Activated naive CD4-positive, alpha-beta T cell treated with anti-CD3 and anti-CD28 coated beads, Interleukin-2, amount 50 U/mL, for 16 hours (primary cell): ENCODE measurements around the gene TTLL12.
"Not testable (repeated sequence)": the region's sequence is repeated elsewhere in the genome, so short reads cannot be mapped to it uniquely, and the experiment has no call there.

Experiments
- DNase-seq: peaks from one replicate; pipeline ENCODE4 v3.0.0-alpha.2; 2020

Gene TTLL12

DNA sequence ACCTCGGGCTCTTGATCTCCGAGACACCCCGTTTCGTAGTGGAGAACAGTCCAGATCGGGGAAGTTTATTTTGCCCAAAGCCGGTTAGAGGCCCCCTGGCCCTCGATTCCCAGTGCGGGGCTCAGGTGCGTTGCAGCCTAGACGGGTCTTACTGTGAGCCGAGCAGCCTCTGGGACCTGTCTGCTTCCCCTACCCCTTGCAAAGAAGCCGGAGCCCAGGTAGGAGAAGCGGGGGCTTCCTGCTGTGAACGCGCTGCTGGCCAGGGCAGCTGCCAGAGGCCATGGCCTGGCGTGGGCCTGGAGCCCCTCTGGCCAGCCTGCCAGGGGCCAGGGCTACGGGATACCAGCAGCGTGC lies 35.0 kb downstream of the TTLL12 start:
- no peak for DNase-seq

DNA sequence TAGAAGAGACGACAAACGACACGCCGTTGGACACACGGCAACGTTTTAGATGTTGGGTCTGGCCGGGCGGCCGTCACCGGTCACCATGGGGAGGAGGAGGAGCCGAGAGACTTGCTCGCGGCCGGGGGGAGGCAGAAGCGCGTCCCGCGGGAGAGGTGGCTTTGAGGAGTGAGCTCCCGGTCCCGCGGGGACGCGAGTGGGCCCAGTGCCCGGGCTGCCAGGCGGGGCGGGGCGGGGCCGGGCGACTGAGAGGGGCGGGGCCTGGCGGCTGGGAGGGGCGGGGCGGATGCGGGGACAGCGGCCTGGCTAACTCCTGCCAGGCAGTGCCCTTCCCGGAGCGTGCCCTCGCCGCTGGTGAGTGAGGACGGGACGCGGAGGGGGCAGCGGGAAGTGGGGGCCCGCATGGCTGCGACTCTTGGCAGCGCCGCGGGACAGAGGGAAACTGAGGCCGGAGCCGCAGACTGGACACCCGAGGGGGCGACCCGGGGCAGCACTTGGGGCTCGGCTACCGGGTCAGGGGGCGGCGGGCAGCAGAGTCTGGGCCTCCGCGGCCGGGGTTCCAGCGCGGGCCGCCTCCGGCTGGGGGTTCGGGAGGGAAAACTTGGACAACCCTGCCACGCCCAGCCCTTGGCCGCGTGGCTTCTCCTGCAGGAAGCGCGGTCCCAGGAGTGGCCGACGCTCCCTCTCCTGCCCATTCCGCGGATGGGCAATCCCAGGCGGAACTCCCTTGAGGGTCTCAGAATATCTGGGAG lies 35.5 kb downstream of the TTLL12 start, which contains the start of gene TSPO:
Gene TSPO (plus strand): TSS at position 309 of the 752 bp plus-strand sequence. CDS start 7,680 bp downstream, outside the sequence.
- DNase-seq = peak; percentile 56

DNA sequence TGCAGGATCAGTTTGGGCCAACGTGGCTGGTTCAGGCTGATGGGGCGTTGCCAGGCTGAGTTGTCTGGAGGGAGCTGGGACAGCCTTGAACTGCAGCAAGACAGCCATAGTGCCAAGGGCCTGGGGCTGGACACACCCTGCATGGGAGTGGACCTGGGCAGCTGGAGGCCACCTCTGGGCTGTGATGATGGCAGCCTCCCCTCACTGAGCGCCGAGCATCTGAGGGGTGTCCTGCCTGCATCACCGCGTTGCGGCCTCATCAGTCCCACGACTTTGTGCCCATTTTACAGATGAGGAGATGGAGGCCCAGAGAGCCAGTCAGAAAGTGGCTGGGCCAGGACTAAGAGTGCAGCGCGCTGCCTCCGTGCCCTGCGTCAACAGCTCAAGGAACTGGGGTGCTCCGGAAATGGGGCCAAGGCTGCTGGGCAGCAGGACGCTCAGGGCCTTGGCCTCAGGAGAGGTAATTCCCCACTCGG lies 36.2 kb downstream of the TTLL12 start:
- no peak for DNase-seq

DNA sequence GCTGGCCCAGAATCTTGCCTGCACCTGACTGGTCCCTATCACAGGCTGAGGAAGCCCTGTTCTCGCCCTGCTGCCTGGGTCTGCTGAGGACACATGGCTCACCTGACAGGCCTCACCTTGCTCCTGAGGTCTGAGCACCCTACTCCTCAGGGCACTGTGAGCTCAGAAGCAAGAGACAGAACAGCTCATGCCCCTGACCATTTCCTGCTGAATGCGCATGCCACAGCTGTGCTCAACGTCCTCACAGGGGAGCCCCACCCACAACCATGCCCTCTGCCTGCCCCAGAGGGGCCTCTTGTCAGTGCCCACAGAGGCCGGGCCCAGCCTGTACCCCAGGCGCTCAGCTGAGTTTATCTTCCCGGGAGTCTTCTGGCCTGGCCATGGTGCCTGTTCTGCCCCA lies 38.4 kb downstream of the TTLL12 start:
- no peak for DNase-seq

DNA sequence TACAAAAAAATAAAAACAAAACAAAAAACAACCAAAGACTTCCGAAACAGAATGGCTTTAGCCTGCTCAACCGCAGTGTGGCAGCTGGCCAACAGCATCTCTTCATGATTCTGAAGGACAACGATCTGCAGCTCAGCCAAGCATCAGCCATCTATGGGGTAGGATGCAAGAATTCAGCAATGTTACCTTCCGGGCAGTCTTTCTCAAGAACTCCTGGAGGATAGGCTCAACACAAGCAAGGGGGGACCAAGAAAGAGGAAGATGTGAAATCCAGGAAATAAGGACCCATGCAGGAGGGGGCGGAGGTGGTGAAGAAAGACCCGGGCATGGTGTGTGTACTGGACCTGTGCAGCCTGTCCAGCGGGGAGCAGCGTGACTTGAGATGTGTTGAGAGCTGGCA lies 39.1 kb downstream of the TTLL12 start:
- DNase-seq = no peak

DNA sequence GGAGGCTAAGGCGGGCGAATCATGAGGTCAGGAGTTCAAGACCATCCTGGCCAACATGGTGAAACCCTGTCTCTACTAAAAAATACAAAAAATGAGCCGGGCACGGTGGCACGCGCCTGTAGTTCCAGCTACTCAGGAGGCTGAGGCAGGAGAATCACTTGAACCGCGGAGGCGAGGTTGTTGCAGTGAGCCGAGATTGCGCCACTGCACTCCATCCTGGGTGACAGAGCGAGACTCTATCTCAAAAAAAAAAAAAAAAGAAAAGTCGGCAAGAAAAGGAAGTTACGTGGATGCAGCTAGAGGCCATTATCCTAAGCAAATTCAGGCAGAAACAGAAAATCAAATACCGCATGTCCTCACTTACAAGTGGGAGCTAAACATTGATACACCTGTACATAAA lies 40.6 kb downstream of the TTLL12 start:
- DNase-seq = not testable (repeated sequence)

DNA sequence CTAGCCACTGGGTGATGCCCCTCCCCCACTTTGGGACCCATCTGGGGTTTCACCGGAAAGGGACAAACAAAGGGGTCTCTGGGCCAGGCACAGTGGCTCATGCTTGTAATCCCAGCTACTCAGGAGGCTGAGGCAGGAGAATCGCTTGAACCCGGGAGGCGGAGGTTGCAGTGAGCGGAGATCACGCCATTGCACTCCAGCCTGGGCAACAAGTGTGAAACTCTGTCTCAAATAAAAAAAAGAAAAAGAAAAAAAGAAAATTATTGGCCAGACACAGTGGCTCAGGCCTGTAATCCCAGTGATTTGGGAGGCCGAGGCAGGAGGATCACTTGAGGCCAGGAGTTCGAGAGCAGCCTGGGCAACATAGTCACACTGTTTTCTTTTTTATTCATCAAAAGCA lies 41.6 kb downstream of the TTLL12 start:
- DNase-seq = not testable (repeated sequence)

DNA sequence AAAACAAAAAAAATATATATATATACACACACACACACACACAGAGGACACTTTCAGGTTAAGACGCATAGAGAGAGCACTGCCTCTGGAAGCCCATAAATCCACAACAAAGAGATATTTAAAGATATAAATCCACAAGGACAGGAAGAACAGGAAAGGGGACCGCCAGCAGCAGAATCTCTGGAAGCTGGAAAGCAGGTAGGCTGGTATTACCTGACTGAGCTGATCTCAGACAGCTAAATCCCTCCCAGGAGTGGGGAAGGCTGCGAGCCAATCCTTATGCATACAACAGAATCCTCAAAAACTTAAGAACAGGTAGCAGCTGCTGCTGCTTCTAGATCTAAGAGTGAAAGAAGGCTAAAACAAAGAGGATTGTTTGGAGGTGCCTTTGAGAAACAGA lies 42.0 kb downstream of the TTLL12 start:
- DNase-seq = no peak

DNA sequence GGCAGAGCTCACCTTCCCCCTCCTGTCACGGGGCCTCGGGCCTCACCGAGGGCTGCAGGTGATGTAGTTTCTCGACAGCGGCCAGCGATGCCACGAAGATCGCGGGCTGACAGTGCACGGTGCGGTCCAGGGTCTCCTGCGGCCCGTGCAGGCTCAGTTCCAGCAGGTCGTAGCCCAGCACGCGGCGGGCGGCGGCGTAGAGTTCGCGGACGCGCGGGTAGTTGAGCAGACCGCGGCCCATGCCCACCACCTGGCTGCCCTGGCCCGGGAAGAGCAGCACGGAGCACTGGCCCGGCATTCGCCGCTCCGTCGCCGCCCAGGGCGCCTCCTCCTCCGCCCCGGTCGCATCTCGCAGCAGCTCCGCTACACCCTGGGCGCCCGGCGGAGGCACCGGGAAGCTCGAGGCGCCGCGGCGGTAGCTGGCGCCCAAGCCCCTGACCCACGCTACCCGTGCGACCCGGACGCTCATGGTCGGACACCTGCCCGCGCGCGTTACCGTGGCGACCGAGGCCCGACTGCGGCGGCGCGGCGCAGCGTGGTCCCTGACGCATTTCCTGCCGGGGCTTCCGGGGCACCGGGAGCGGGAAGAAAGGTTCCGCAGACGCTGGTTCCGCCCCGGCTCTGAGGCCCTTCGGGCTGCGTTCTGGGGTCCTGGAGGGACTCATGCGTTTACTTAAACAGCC lies 43.9 kb downstream of the TTLL12 start, which contains the start of gene MCAT:
Gene MCAT (minus strand): TSS at position 519 of the 683 bp plus-strand sequence. CDS start 50 bp downstream, at position 469.
- peak; percentile 83 for DNase-seq

DNA sequence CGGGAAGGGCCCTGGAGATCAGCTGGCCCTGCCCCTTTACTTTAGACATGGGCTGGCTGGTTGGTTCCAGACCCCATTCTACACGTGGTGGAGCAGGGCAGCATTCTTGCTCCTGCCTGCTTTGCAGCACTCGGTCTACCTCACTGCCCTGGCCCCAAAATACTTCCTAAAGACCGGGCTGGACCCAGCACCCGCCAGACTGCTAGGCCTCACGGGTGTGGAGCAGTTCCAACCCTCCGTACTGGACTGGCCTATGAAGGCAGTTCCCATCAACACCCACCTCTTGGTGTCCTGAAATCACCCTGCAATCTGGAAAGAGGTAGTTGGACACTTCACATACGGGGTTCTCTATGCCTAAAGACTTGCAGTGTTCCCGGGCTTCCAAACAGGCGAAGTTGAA lies 50.1 kb downstream of the TTLL12 start:
- no peak for DNase-seq

DNA sequence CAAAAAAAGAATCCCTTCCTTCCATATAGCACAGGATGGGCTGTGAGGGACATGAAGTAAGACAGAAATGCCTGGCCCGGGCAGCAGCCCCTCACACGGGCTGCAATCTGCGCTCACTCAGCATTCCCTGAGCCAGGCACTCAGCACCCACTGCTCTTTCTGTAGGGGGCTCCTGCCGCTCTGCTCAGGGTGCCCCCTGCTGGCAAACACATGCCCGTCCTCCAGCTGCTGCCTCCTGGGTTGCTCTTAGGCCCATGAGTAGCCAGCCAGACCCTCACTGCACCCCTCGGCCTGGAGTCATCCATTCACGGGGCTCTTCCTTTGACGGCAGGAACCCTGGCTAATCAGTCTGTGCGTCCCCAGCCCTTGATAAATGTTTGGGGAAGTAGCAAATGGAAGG lies 50.7 kb downstream of the TTLL12 start:
- peak; percentile 35 for DNase-seq

DNA sequence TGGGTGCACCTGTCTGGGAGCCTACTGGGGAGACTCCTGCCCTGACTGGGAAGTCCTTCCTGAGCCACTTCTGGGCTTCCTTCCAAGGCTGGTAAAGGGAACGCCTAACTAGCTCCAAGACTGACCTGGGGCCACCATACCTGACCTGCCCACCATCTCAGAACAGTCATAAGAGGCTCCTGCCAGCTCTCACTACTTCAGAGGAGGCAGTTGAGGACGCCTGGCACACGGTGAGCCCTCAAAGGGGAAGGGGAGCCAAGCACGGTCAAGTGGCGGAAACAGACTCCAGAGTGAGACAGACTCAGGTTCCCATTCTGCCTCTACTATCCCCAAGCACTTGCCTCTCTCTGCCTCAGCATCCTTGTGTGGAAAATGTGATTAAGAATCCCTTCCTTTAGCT lies 51.4 kb downstream of the TTLL12 start:
- DNase-seq = no peak

DNA sequence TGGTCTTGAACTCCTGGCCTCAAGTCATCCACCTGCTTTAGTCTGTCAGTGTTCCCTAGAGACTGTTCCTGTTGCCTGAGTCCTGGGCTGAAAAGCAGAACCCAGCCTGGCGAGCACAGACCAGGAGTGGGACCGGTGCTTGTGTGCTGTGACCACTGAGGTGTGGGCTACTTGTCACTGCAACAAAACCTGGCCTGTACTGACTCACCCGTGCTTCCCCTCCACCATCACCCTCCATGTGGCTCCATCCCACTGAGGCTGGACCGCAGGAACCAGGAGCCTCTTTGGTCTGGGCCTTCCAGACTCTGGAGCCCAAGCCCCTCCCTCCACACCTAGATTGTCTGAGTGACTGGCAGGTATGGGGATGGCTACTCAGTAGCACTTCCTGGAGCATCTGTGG lies 52.4 kb downstream of the TTLL12 start:
- DNase-seq = no peak

DNA sequence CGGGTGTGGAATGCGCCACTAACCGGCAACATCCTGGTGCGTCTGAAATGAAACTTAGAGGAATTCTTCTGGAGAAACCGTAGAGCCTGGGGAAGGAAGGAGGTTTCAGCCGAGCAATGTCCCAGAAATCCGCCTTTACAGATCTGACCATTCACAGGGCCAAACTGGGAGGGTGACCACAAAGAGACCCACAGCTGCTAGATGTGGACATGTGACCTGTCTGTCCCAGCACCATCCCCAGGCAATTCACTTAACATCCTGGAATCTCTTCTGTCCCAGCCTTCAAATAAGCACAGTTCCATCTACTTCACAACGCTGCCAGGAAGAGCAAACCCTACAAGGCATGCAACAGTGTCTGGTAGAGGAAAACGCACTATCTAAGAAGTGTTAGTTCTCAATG lies 53.5 kb downstream of the TTLL12 start:
- DNase-seq = no peak

DNA sequence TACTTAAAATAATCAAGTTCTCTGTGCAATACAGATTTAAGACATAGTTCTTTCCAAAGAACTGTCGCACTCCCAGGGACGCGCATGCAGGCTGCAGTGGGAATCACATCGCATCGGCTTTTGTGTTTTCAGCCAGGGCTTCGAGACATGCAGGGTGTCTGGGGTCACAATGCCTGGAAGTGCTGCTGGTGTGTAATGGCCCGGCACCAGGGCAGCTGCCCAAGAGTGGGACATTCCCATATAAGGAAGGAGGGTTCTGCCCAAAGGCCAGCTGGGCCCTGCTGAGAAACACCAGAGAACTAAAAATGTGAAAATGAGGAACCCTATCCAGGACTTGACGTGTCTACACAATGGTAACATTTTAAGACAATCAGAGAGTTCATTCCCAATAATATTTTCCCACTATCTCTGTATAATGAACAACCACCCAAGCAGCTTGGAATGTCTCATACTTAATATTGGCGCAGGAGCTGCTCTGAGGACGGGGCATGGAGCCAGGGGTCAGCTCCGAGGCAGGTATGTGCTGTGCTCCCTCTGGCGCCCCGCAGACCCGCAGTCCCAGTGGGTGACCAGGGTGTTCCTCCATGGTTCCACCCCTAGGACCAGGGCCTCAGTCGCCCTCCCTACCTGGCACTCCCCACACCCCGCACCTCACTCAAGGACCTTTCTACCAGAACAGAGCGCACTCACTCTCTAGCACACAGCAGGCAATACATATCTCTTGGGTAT lies 55.0 kb downstream of the TTLL12 start:
- DNase-seq = no peak

DNA sequence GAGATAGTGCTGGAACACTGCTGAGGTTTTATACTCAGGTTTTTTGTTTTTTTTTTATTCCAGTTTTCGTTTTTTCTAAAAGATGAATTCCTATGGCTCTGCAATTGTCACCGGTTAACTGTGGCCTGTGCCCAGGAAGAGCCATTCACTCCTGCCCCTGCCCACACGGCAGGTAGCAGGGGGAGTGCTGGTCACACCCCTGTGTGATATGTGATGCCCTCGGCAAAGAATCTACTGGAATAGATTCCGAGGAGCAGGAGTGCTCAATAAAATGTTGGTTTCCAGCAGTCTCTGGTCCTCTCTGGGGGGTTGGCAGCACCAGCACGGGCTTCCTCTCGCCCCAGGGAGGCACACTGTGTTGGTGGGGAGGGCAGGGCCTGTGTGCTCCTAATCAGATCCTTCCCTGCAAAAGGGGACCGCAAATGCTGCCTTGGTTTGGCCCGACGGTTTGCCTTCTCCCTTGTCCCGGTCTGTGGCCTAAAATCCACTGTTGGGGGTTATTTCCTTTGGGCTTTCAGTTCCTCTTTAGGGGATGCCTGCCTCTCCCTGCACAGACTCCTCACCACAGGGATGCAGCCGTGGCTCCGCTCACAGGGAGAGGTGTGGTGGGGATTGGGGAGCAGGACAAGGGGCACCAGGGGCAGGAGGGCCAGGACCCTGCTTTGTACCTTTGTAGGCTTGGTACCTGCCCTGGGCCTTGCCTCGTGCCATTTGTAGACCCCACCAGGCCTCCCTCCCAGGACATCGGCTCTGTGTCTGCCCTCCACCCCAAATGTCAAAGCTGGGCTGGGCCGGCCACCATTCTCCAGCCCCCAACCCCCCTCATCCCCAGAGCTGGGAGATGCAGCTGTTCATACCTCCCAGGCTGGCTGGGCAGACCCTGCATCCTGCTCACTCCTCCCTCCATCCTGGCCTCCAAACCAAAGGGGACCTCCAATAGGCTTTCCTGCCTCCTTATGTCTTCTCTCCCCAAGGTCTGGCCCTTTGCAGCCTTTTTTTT lies 57.2 kb downstream of the TTLL12 start:
- DNase-seq = no peak

DNA sequence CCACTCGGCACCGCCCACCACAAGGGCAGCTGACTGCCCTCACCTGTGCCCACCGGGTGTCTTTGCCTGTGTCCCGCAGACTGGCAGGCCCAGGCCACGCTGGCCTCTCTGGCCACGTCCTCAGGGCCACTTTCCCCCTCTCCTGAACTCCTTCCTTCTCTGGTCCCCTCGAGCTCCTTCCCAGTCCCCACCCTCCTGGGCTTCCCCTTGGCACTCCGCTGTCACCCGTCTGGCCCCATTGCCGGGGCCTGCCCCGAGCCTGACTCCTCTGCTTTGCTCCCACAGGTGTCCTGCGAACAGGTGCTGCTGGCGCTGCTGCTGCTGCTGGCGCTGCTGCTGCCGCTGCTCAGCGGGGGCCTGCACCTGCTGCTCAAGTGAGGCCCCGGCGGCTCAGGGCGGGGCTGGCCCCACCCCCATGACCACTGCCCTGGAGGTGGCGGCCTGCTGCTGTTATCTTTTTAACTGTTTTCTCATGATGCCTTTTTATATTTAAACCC lies 58.0 kb downstream of the TTLL12 start:
- DNase-seq = no peak

DNA sequence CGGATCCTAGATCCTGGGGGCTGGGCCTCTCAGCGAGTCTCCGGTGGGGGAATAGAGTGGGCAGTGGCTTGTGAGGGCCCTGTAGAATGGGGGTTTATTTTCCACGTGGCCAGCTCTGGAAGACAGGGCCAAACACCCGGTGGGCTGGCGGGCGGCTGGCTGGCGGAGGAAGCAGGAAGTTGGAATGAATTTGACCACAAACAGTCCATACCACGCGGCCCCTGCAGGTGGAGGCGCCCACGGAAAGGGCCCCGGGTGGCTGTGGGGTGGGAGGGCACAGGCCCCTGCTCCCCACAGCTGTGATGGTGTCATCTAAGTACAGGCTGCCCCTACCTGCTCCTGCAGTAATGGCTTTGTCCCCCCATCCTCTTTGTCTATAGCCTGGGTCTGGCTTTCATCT lies 58.8 kb downstream of the TTLL12 start:
- DNase-seq = no peak

DNA sequence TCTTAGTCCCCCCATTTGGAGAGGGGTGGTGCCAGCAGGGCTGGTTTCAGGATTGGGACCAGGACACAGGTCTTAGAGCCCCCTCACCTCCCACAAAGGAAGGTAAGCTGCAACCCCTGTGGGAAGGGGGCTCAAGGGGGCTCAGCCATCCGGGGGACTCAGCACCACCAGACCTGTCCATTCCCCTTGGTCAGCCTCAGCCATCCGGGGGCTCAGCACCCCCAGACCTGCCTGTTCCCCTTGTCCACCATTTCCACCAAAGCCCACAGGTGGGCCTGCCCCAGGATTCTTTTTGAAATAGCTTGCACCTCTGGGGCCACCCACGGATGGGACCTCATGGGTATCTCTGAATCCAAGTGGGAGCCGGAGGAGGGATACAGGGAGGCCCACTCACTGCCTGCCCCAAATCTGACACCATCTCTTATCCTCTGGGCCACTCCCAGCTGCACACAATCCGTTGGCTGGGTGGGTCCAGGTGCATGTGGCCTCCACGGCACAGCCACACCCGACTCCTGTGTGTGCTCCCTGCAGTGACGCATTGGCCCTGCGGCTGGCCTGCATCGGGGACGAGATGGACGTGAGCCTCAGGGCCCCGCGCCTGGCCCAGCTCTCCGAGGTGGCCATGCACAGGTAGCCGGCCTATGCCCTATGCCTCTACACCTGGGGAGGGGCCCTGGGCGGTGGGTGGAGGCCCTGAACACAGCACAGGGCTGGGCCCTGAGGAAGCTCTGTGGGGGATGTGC lies 59.6 kb downstream of the TTLL12 start:
- DNase-seq = no peak

DNA sequence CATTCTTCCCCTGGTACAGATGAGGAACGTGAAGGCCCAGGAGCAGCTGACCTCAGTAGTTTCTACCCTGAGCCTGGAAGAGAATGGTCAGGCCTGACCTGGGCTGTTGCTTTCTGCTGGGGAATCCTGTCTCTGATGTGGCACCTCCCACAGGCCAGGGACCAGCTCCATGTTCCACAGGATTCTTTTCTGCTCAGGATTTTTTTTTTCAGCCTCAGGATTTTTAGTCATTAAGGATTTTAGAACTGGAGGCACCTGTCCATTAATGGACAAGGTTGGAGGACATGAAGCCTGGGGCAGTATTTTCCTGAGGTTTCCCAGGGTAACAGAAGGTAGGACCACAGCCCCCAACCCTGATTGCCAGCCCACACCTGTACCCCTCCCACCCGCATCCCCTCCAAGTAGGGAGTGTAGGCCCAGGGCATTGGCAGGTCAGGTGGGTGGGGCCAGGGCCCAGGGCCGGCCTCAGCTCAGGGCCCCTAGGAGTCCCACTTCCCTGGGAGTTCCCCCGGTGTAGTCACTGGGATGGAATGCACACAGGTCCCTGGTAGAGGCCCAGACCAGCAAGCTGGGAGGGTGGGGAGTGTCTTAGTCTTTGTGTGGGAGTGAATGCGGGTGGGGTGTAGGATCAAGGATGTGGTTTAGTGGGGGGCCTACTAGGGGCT lies 60.3 kb downstream of the TTLL12 start:
- no peak for DNase-seq

DNA sequence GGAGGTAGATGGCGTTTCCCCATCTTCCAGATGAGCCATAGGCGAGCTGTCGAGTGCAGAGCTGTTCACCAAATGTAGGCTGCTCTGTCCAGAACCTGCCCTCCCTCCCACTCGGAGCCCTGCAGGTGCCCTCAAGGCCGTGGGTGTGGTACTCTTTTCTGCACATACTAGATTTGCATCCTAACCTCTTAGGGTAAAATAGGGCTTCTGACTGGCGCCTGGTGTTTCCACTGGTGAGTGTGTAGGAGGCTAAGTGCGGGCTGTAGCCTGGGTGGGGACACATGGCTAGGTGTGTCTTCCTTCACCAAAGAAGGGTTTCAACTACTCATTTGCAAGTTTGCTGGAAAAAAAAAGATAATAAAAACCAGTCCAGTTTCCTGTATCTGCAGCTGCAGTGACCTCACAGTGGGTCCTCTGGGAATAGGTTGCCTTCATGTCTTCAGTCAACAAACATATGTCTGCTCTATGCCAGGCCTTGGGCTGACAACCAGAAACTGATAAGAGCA lies 67.9 kb downstream of the TTLL12 start:
- DNase-seq = no peak
